Activated CD8-positive, alpha-beta T cell treated with anti-CD3 and anti-CD28 coated beads, Interleukin-2, amount 10 ng/mL, durations not matched to agents 7 days and 5 days (primary cell): ENCODE measurements around the gene MYCBP2. TPM values are rescaled to one million over a fixed set of nuclear protein-coding genes. Genes with fewer than 3 reads are reported as not detected.
"Not testable (repeated sequence)": the region's sequence is repeated elsewhere in the genome, so short reads cannot be mapped to it uniquely, and the experiment has no call there.

Experiments used
- ATAC-seq: fragments of 150-1000 bp; cut with Tn5 transposase; one replicate; pipeline ENCODE4 v1.10.0; 2021; ENCODE audit warnings: moderate library complexity
- CTCF ChIA-PET: fragments of 350-600 bp; sonication (Branson Sonifier 250); formaldehyde crosslinking; loops from one replicate; lab custom pipeline; 2021; ENCODE audit warnings: antibody characterized with exemption; lab: Charles Lee
- POLR2A ChIA-PET: fragments of 350-600 bp; sonication (Branson Sonifier 250); formaldehyde crosslinking; loops from one replicate; lab custom pipeline; 2021; ENCODE audit warnings: antibody characterized with exemption; lab: Charles Lee
- DNase-seq: peaks from one replicate; pipeline ENCODE4 v3.0.0-alpha.2; 2020
- H3K27ac Mint-ChIP-seq: one replicate; pipeline ENCODE4 v1.8.0; 2021; ENCODE audit warnings: mild to moderate bottlenecking, mixed read lengths
- H3K27me3 Mint-ChIP-seq: one replicate; pipeline ENCODE4 v1.8.0; 2021; ENCODE audit warnings: low read depth, mixed read lengths
- H3K36me3 Mint-ChIP-seq: one replicate; pipeline ENCODE4 v1.8.0; 2021; ENCODE audit warnings: low read depth, mixed read lengths
- H3K4me1 Mint-ChIP-seq: one replicate; pipeline ENCODE4 v1.8.0; 2021; ENCODE audit warnings: low read depth, mixed read lengths
- H3K4me3 Mint-ChIP-seq: one replicate; pipeline ENCODE4 v1.8.0; 2021; ENCODE audit warnings: mild to moderate bottlenecking, mixed read lengths
- H3K9me3 Mint-ChIP-seq: one replicate; pipeline ENCODE4 v1.8.0; 2022; ENCODE audit warnings: mixed read lengths; ENCODE audit not compliant: insufficient read depth
- total RNA-seq, 2 experiments: library from RNA; stranded (reverse); gene quantifications; one replicate each; pipeline ENCODE4 v1.2.3, GENCODE V29; 2021

The MYCBP2 gene
- total RNA-seq, 2 experiments from 2014 or later = 107 to 109 TPM

DNA sequence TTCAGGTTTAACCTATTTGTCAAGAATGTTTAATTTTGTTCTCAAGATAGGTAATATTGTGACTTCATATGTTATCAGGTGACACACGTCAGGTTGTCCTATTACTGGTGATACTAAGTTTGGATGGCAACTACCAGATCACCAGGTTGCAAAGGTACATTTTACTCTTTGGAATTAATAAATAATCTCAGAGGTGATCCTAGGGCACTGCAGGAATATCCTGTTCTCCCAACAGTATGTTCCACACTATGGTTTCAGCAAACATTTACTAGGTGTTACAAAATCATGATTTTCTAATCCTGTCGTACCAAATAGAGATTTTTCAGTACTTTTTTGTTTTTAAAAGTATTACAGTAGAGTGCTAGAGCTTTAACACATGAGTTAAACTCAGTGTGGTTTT is 29.3 kb upstream of the MYCBP2 start:
- Mint-ChIP-seq H3K27me3 (no peaks in the 10 kb centered on the region), H3K36me3 (no peaks in the 10 kb centered on the region), H3K4me3 (no peak overlapping the region), H3K9me3 (peaks cover 4% of the 10 kb centered on the region), H3K27ac (no peak overlapping the region), H3K4me1 (peaks cover 13% of the 10 kb centered on the region)
- ChIA-PET CTCF (no interaction called here), POLR2A (no interaction called here)
- DNase-seq = no peak
- ATAC-seq = no peak

DNA sequence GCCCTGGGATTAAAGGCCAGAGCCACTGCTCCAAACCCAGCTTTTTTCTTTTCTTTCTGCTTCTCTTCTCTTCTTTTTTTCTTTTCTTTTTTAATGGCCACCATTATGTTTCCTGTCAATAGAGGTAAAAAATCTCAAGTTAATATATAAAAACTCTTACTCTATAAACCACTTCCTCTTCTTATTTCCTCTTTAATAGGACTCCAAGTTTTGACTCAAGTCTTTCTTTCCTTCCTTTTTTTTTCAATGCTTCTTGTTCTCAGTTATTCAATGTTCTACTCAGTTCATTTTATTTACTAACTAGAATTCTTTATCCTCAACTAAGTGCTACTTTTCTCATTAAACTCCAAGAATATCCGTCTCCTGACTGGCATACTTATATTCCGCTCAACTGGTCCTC is 27.1 kb upstream of the MYCBP2 start:
- DNase-seq (no peak), ATAC-seq (no peak)
- Mint-ChIP-seq H3K4me1 (peaks cover 13% of the 10 kb centered on the region), H3K4me3 (no peak overlapping the region), H3K27me3 (no peaks in the 10 kb centered on the region), H3K27ac (peak overlapping the region; percentile 2), H3K36me3 (no peaks in the 10 kb centered on the region), H3K9me3 (peaks cover 4% of the 10 kb centered on the region)
- ChIA-PET CTCF (no interaction called here), POLR2A (interaction anchor here (0.8 kb wide), 1 partner anchor 327 kb away, joined by 3 read pairs; the partner anchor contains the start of gene FBXL3)

GRCh38 chr13:77351315-77351714 is 24.4 kb upstream of the MYCBP2 start:
- Mint-ChIP-seq H3K4me1 (peaks cover 13% of the 10 kb centered on the region), H3K9me3 (peaks cover 4% of the 10 kb centered on the region), H3K27me3 (no peaks in the 10 kb centered on the region), H3K36me3 (no peaks in the 10 kb centered on the region), H3K27ac (no peak overlapping the region), H3K4me3 (no peak overlapping the region)
- ChIA-PET POLR2A (no interaction called here), CTCF (no interaction called here)
- ATAC-seq (no peak), DNase-seq (no peak)

DNA sequence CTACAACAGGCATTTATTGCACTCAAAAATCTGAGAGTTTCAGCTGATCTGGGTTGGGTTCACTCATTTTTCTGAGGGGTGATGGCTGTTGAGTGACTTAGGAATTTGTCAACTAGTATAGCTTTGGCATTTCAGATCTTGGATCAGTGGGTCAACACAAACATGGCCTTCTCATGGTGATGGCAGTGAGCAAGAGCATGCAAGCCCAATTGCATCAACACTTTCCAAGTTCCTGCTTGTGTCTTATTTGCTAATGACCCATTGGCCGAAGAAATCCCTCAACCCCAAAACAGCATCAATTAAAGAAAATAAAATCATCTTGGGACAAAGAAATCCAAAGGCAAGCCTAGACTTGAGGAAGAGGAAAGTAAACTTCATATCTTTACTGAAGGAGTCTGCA is 23.9 kb upstream of the MYCBP2 start:
- Mint-ChIP-seq H3K4me3 (no peak overlapping the region), H3K27ac (no peak overlapping the region), H3K4me1 (peaks cover 13% of the 10 kb centered on the region), H3K36me3 (no peaks in the 10 kb centered on the region), H3K9me3 (peaks cover 4% of the 10 kb centered on the region), H3K27me3 (no peaks in the 10 kb centered on the region)
- CTCF ChIA-PET = no interaction called here
- POLR2A ChIA-PET = no interaction called here
- ATAC-seq (no peak), DNase-seq (no peak)

GRCh38 chr13:77349365-77349764 is 22.5 kb upstream of the MYCBP2 start:
- Mint-ChIP-seq H3K27me3 (no peaks in the 10 kb centered on the region), H3K36me3 (no peaks in the 10 kb centered on the region), H3K4me3 (no peak overlapping the region), H3K27ac (no peak overlapping the region), H3K9me3 (no peaks in the 10 kb centered on the region), H3K4me1 (peaks cover 15% of the 10 kb centered on the region)
- no peak for DNase-seq
- ATAC-seq = no peak
- CTCF ChIA-PET = no interaction called here
- POLR2A ChIA-PET = interaction anchor here (1.2 kb wide), 1 partner anchor 21 kb away, joined by 3 read pairs; no protein-coding TSS in a partner anchor

DNA sequence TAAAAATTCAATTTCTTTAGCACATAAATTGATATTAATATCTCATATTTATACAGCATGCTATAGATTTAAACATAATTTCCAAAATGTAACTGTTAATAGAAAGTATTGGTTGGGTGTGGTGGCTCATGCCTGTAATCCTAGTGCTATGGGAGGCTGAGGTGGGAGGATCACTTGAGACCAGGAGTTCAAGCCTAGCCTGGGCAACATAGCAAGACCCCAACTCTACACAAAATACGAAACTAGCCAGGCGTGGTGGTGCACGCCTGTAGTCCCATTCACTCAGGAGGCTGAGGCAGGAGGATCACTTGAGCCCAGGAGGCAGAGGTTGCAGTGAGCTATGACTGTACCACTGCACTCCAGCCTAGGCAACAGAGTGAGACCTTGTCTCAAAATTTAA is 20.5 kb upstream of the MYCBP2 start:
- POLR2A ChIA-PET = interaction anchor here (0.7 kb wide), 1 partner anchor 17 kb away, joined by 4 read pairs; no protein-coding TSS in a partner anchor
- H3K9me3 Mint-ChIP-seq, H3K27ac Mint-ChIP-seq, DNase-seq, ATAC-seq, CTCF ChIA-PET, H3K4me1 Mint-ChIP-seq, H3K36me3 Mint-ChIP-seq, H3K27me3 Mint-ChIP-seq, H3K4me3 Mint-ChIP-seq: not testable (repeated sequence)

GRCh38 chr13:77345150-77345780 is 18.4 kb upstream of the MYCBP2 start:
- H3K27ac Mint-ChIP-seq = no peak overlapping the region
- H3K36me3 Mint-ChIP-seq = no peaks in the 10 kb centered on the region
- ChIA-PET CTCF (interaction anchor here (0.6 kb wide), 1 partner anchor 133 kb away, joined by 3 read pairs; no protein-coding TSS in a partner anchor), POLR2A (interaction anchor here (0.8 to 1.2 kb wide), 2 partner anchors 16 to 20 kb away, joined by 3 read pairs; no protein-coding TSS in a partner anchor)
- no peaks in the 10 kb centered on the region for H3K9me3 Mint-ChIP-seq
- H3K4me3 Mint-ChIP-seq = no peak overlapping the region
- ATAC-seq (peak; percentile 55), DNase-seq (no peak)
- no peaks in the 10 kb centered on the region for H3K27me3 Mint-ChIP-seq
- peaks cover 5% of the 10 kb centered on the region for H3K4me1 Mint-ChIP-seq

DNA sequence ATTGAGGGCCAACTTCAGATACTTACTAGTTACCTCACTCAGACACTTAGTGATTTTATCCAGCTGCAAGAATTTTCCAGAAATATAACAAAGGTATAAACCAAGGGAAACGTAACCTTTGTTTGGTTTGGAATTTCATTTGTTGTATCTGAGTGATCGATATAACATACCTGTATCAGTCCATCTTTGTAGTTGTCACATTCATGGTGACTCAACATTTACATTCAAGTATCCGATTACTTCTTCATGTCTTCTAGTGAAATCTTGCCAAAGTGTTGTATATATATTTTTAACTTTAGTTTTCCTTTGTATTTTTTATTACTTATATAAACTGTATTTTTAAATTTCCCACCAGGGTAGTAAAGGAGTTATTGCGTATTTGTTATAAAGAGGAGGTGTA is 16.9 kb upstream of the MYCBP2 start:
- DNase-seq = no peak
- no peak for ATAC-seq
- no peaks in the 10 kb centered on the region for H3K36me3 Mint-ChIP-seq
- no peak overlapping the region for H3K4me3 Mint-ChIP-seq
- CTCF ChIA-PET = interaction anchor here (1.4 kb wide), 1 partner anchor 134 kb away, joined by 5 read pairs; no protein-coding TSS in a partner anchor
- POLR2A ChIA-PET = interaction anchor here (2.0 kb wide), 1 partner anchor 14 kb away, joined by 12 read pairs; no protein-coding TSS in a partner anchor
- no peaks in the 10 kb centered on the region for H3K9me3 Mint-ChIP-seq
- no peaks in the 10 kb centered on the region for H3K27me3 Mint-ChIP-seq
- H3K27ac Mint-ChIP-seq = no peak overlapping the region
- H3K4me1 Mint-ChIP-seq = peaks cover 15% of the 10 kb centered on the region

DNA sequence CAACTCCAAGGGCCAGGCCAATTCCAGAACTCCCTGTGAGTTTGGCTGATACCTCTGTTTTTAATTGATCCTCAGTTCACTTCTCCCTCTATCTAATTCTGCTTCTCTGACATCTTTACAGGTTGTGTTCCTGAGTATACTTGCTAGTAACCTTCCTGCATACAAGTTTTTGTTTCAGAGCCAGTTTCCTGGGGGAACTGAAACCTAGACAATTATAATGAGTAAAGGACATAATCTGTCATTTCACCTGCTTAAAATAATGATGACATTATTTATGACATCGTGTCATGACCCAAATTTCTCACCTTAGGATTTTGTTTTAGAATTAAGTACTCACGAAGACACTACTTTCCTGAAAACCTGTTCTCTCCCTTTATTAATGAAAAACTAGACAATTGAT is 12.5 kb upstream of the MYCBP2 start:
- no peaks in the 10 kb centered on the region for H3K9me3 Mint-ChIP-seq
- DNase-seq = no peak
- ChIA-PET POLR2A (interaction anchor here (1.8 kb wide), 1 partner anchor 10 kb away, joined by 14 read pairs; no protein-coding TSS in a partner anchor), CTCF (no interaction called here)
- H3K4me3 Mint-ChIP-seq = no peak overlapping the region
- H3K27me3 Mint-ChIP-seq = no peaks in the 10 kb centered on the region
- peaks cover 18% of the 10 kb centered on the region for H3K4me1 Mint-ChIP-seq
- H3K27ac Mint-ChIP-seq = peak overlapping the region; percentile 23
- no peaks in the 10 kb centered on the region for H3K36me3 Mint-ChIP-seq
- no peak for ATAC-seq

DNA sequence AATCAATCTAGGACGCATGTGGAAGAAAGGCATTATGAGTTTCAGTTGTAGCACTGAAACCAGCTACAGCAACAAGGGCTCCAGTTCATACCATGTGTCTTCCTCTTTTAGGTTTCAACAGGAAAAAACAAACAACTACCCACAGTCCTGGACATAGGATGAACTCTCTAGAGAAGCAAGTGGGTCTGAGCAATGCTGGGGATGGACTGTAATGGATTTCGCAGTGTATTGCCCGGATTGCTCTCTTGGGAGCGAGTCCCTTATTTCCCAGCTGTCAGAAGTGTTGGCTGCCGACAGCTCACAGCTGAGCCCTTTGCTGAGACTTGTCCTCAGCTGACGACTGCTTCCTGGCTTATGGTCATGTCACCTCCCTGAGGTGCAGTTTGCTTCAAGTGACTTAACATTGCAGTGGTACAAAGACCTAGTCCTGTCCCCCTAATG is 12.1 kb upstream of the MYCBP2 start:
- peak overlapping the region; percentile 23 for H3K27ac Mint-ChIP-seq
- peak; percentile 52 for ATAC-seq
- H3K9me3 Mint-ChIP-seq = no peaks in the 10 kb centered on the region
- H3K4me3 Mint-ChIP-seq = no peak overlapping the region
- H3K4me1 Mint-ChIP-seq = peaks cover 18% of the 10 kb centered on the region
- no peak for DNase-seq
- no peaks in the 10 kb centered on the region for H3K36me3 Mint-ChIP-seq
- POLR2A ChIA-PET = interaction anchor here (1.8 kb wide), 1 partner anchor 9 kb away, joined by 14 read pairs; no protein-coding TSS in a partner anchor
- CTCF ChIA-PET = interaction anchor here (0.6 to 1.0 kb wide), 2 partner anchors 10 to 139 kb away, joined by 3 to 4 read pairs; no protein-coding TSS in a partner anchor
- H3K27me3 Mint-ChIP-seq = no peaks in the 10 kb centered on the region

DNA sequence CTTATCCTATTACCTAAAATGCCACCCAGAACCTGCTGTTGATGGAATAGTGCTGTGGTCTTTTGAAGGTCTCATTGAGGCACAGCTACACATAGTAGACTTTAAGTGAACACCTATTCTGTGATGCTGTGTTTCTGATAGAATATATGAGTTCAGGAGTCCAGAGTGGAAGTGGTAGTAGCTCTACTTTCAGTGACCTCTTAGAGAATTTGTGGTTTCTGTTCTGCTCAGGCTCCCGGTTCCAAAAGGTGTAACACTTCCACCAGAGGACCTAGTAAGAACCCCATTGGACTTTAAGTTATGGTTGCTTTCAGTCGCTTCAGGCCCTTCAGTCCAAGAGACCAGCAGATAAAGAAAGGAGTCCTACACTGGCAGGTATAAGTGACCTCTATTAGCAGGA is 11.4 kb upstream of the MYCBP2 start:
- no peaks in the 10 kb centered on the region for H3K36me3 Mint-ChIP-seq
- no peak overlapping the region for H3K27ac Mint-ChIP-seq
- no peaks in the 10 kb centered on the region for H3K27me3 Mint-ChIP-seq
- no peak for ATAC-seq
- DNase-seq = no peak
- no peak overlapping the region for H3K4me3 Mint-ChIP-seq
- H3K4me1 Mint-ChIP-seq = peaks cover 18% of the 10 kb centered on the region
- CTCF ChIA-PET = interaction anchor here (0.6 to 1.0 kb wide), 2 partner anchors 9 to 13 kb away, joined by 3 to 4 read pairs; no protein-coding TSS in a partner anchor
- no peaks in the 10 kb centered on the region for H3K9me3 Mint-ChIP-seq
- POLR2A ChIA-PET = interaction anchor here (1.8 kb wide), 1 partner anchor 8 kb away, joined by 14 read pairs; no protein-coding TSS in a partner anchor

GRCh38 chr13:77337159-77337558 is 10.3 kb upstream of the MYCBP2 start:
- no peaks in the 10 kb centered on the region for H3K27me3 Mint-ChIP-seq
- H3K27ac Mint-ChIP-seq = no peak overlapping the region
- POLR2A ChIA-PET = no interaction called here
- H3K9me3 Mint-ChIP-seq = no peaks in the 10 kb centered on the region
- DNase-seq = no peak
- no peaks in the 10 kb centered on the region for H3K36me3 Mint-ChIP-seq
- peaks cover 18% of the 10 kb centered on the region for H3K4me1 Mint-ChIP-seq
- CTCF ChIA-PET = interaction anchor here (0.9 kb wide), 1 partner anchor 128 kb away, joined by 3 read pairs; no protein-coding TSS in a partner anchor
- ATAC-seq = no peak
- no peak overlapping the region for H3K4me3 Mint-ChIP-seq
